DOHH2 (cell line): ENCODE data around the gene VEGFA.

Experiments
- EZH2phosphoT487 ChIP-seq: fragments of 200-600 bp; sonication (generic); IDR thresholded peaks from 2 replicates; pipeline ENCODE4 v1.6.1; 2017; ENCODE audit warnings: borderline replicate concordance, mild to moderate bottlenecking, antibody characterized with exemption, low read length, moderate library complexity, mixed read lengths
- TF ChIP-seq, protein P1 (sequence below): fragments of 200-600 bp; sonication (generic); IDR thresholded peaks from one replicate; pipeline ENCODE4 v1.5.1; 2014; ENCODE audit warnings: antibody characterized with exemption, mild to moderate bottlenecking, low read depth, low read length; ENCODE audit not compliant: poor library complexity, severe bottlenecking

DNA sequence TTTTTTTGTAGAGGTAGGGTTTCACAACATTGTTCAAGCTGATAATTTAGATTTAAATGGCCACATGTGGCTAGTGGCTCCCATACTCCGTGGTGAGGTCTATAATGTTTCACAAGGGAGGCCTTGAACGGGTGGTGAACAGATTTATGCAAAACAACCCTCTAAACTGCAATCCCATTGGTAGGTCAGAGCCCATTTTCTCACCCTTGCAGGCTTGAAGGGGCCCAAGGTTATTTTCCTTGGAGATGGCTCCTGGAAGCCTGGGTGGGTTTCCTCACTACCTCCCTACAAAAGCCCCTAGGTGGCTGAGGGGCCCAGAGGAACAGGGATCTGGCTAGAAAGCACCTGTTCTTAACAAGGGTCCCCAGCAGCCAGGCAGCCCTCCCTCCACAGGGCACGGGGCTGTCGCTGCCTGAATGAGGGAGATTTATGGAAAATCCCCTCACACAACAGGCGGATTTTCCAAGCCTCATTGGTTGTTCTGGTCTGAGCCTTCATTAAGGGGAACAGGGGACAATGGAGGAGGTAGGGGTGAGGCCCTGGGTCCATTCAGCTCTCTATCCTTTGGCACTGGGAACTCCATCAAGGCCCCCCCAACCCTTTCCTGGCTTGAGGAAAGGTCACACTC is 64.6 kb downstream of the VEGFA start:
- TF ChIP-seq, protein P1, sequence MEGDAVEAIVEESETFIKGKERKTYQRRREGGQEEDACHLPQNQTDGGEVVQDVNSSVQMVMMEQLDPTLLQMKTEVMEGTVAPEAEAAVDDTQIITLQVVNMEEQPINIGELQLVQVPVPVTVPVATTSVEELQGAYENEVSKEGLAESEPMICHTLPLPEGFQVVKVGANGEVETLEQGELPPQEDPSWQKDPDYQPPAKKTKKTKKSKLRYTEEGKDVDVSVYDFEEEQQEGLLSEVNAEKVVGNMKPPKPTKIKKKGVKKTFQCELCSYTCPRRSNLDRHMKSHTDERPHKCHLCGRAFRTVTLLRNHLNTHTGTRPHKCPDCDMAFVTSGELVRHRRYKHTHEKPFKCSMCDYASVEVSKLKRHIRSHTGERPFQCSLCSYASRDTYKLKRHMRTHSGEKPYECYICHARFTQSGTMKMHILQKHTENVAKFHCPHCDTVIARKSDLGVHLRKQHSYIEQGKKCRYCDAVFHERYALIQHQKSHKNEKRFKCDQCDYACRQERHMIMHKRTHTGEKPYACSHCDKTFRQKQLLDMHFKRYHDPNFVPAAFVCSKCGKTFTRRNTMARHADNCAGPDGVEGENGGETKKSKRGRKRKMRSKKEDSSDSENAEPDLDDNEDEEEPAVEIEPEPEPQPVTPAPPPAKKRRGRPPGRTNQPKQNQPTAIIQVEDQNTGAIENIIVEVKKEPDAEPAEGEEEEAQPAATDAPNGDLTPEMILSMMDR: no peak
- no peak for TF ChIP-seq EZH2phosphoT487
